Activated CD4-positive, alpha-beta T cell treated with anti-CD3 and anti-CD28 coated beads, Interleukin-10, Interleukin-2, amounts not matched to agents 100 ng/mL and 50 ng/mL, durations not matched to agents 16 hours and 8 hours (primary cell): ENCODE measurements around the gene WNT8B.

Experiments
- DNase-seq: peaks from one replicate; pipeline ENCODE4 v3.0.0-alpha.2; 2020

WNT8B gene

DNA sequence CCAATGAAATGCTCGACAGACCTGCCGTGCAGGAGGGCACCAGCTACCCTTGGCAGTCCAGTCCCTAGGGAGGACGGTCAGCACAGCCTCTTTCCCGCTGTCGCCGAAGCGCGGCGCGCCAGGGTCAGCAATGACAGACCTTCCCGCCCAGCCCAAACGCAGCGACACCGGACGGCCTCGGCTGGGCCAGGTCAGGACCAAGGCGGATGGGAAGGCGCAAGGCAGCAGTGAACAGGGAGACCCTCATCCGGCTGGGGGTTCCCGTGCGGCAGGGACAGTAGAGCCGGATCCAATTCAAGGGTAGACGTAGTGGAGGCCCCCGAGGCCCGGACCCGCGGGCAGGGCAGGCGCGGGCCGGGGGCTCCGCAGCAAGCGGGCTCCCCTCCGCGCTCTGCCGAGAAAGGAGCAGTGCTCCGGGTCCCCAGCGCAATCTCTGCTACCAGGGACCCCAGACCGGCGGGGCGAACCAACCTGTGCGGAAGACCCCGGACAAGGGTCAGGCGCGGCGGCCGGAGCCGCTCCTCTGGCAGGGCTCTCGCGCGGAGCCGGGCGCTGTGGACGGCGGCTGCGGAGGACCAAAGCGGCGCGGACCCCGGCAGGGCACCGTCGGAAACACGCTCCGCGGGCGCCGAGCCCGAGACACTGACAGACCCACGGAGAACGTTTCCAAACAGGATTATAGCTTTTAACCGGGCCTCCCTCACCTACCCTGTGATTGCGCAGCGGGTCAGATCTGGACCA lies 56.7 kb downstream of the WNT8B start, which contains the start of gene SEC31B:
Gene SEC31B, minus strand, starts transcription at position 551 of the 741 bp plus-strand sequence. CDS start 2,909 bp downstream, outside the sequence.
- DNase-seq = no peak

- DNase-seq = no peak
These were observed 58.0 kb downstream of the WNT8B start for GRCh38 chr10:100520811-100521210.

DNA sequence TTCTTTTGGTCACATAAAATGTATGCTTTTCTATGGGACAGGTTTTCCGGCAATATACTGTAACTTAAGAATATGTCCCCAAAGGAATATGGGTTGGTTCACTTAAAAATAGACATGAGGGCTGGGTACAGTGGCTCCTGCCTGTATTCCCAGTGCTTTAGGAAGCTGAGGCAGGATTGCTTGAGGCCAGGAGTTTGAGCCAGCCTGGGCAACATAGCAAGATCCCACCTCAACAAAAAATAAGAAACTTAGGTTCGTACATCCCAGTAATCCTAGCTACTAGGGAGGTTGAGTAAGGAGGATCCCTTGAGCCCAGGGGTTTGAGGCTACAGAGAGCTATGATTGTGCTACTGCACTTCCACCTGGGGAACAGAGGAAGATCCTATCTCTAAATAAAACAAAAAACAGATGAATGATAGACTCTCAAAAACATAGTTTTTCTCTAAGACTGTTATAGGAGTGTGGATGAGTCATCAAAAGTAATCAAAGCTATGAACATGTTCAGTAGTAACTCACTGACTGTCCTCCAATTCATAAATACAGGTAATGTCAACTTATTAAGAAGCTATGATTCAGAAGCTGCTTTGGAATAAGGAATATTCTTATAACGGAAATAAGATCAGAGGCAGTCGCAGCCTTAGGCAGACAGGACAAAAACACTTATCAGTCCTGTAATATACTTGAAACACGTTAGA lies 59.4 kb downstream of the WNT8B start:
- DNase-seq = no peak

GRCh38 chr10:100522945-100523344 lies 60.1 kb downstream of the WNT8B start:
- no peak for DNase-seq

GRCh38 chr10:100524206-100524605 lies 61.4 kb downstream of the WNT8B start:
- DNase-seq = no peak

GRCh38 chr10:100524638-100525037 lies 61.8 kb downstream of the WNT8B start:
- DNase-seq = no peak

DNA sequence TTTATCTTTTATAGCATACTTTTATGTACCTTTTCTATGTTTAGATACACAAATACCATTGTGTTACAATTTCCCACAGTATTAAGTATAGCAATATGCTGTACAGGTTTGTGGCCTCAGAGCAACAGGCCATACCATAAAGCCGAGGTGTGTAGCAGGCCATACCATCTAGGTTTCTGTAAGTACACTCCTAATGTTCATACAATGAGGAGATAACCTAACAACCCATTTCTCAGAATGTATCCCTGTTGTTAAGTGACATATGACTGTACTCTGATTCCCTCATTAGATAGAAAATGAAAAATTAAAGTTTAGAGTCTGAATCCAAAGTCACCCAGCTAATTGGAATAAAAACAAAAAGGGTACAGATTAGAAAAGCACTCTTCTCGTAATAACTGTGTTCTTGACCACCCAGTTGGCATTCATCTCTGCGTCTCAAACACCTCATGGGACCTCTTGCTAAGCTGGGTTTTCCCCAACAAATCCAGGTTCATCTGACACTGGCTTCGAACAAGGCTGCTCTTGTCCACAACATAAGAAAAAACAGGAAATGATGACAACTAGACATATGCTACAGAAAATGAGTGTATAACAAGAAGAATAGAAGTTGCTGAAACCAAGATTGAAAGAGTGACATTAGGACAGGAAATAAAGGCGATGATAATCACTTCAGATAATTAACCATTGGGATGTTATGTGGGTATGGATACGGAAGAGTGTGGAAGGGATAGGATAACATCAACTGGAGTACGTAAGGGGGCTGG lies 65.5 kb downstream of the WNT8B start:
- DNase-seq = peak; percentile 60

DNA sequence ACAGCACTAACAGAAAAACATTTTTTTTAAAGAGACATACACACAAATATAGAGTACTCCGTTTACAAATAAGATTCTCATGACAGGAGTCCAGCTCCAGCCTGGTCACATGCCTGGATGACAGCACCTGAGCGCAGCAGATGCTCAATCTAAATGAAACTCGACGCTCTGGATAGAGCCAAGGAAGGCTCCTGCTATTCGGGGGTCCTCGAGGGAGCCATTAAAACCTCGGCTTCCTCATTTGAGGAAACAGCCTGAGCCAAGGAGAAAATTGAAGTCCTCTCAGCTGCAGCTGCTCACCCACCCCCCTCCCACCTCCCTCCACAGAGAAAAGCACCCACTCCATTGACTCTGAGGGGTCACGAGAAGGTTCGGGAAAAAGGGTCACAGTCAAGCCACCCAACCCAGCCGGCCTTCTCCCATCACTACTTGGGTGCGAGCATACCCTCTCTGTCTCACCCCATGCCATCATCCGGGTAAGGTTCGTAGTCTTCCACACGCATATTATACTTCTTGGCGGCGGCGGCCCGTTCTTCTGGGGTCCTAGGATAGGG lies 66.2 kb downstream of the WNT8B start:
- no peak for DNase-seq

GRCh38 chr10:100529475-100530298 lies 66.9 kb downstream of the WNT8B start, which contains the start of gene NDUFB8:
TSS of gene NDUFB8 (minus strand) at chr10:100529871. CDS start at chr10:100529851, 20 bp downstream.
- peak; percentile 94 for DNase-seq

- DNase-seq = peak; percentile 46
These were observed 69.0 kb downstream of the WNT8B start for GRCh38 chr10:100531761-100532160.
